Measurements from ENCODE around the gene C11orf24.
"Not testable (repeated sequence)": the region's sequence is repeated elsewhere in the genome, so short reads cannot be mapped to it uniquely, and the experiment has no call there.

Gene C11orf24

DNA sequence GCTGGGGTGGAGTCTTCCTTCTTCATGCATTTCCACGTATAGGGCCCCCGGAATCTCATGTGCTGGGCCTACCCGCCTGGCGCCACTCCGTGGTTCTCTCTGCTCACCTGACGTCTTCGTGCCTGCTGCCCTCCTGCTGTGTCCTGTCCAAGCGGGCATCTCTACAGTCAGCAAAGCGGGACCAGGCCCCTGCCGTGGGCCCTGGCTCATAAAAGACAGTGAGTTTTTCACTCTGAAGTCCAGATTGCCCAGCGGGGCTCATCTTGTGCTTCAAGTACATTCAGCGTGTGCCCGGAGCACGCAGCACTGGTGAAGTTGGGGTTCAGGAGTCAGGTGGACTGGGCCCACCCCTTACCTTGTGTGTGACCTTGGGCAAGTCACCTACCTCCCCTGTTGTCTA is 17.4 kb downstream of the C11orf24 start:
- H3K36me3 Mint-ChIP-seq (ENCODE audit: low read depth) = no peaks in the 10 kb centered on the region
- TF ChIP-seq, protein P1, sequence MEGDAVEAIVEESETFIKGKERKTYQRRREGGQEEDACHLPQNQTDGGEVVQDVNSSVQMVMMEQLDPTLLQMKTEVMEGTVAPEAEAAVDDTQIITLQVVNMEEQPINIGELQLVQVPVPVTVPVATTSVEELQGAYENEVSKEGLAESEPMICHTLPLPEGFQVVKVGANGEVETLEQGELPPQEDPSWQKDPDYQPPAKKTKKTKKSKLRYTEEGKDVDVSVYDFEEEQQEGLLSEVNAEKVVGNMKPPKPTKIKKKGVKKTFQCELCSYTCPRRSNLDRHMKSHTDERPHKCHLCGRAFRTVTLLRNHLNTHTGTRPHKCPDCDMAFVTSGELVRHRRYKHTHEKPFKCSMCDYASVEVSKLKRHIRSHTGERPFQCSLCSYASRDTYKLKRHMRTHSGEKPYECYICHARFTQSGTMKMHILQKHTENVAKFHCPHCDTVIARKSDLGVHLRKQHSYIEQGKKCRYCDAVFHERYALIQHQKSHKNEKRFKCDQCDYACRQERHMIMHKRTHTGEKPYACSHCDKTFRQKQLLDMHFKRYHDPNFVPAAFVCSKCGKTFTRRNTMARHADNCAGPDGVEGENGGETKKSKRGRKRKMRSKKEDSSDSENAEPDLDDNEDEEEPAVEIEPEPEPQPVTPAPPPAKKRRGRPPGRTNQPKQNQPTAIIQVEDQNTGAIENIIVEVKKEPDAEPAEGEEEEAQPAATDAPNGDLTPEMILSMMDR (IDR thresholded peaks at IDR 0.05) = no peak

GRCh38 chr11:68251765-68252164 is 20.0 kb downstream of the C11orf24 start:
- peaks cover 24% of the 10 kb centered on the region for H3K27me3 Mint-ChIP-seq (ENCODE audit: low read depth, poor library complexity)
- peaks cover 15% of the 10 kb centered on the region for H3K4me1 Mint-ChIP-seq
- no peaks in the 10 kb centered on the region for H3K36me3 Mint-ChIP-seq (ENCODE audit: low read depth)
- TF ChIP-seq, protein P1 (IDR thresholded peaks at IDR 0.05) = no peak
- H3K4me3 Mint-ChIP-seq = no peak overlapping the region
- DNase-seq = no peak
- no peak overlapping the region for H3K27ac Mint-ChIP-seq
- H3K9me3 Mint-ChIP-seq = peaks cover 14% of the 10 kb centered on the region

More for the DNA sequence above, 17.4 kb downstream of the C11orf24 start:
- Mint-ChIP-seq H3K27ac (no peak overlapping the region), H3K27me3 (ENCODE audit: low read depth, poor library complexity) (peaks cover 18% of the 10 kb centered on the region), H3K4me1 (peaks cover 21% of the 10 kb centered on the region), H3K4me3 (no peak overlapping the region), H3K9me3 (peaks cover 7% of the 10 kb centered on the region)
- DNase-seq = no peak

- H3K9me3 Mint-ChIP-seq = peaks cover 26% of the 10 kb centered on the region
- H3K27me3 Mint-ChIP-seq (ENCODE audit: low read depth, poor library complexity) = peaks cover 17% of the 10 kb centered on the region
- H3K4me3 Mint-ChIP-seq; H3K4me1 Mint-ChIP-seq; DNase-seq; H3K27ac Mint-ChIP-seq; H3K36me3 Mint-ChIP-seq (ENCODE audit: low read depth): not testable (repeated sequence)
These were observed 26.9 kb downstream of the C11orf24 start for GRCh38 chr11:68244912-68245311.

- H3K9me3 Mint-ChIP-seq = peaks cover 22% of the 10 kb centered on the region
- not testable (repeated sequence) for H3K27ac Mint-ChIP-seq; H3K36me3 Mint-ChIP-seq (ENCODE audit: low read depth); DNase-seq; H3K4me3 Mint-ChIP-seq; H3K4me1 Mint-ChIP-seq
- peaks cover 12% of the 10 kb centered on the region for H3K27me3 Mint-ChIP-seq (ENCODE audit: low read depth, poor library complexity)
These were observed 27.9 kb downstream of the C11orf24 start for GRCh38 chr11:68243847-68244246.

DNA sequence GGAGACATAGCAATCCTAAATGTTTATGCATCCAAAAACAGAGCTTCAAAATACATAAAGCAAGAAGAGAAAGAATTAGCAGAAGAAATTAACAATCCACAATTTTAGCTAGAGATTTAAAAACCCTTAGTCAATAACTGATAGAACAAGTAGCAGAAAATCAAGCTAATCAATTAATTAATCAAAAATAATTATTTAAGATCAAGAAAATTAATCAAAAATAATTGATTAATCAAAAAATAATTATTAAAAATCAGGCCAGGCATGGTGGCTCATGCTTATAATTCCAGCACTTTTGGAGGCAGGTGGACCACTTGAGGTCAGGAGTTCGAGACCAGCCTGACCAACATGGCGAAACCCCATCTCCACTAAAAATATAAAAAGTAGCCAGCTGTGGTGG is 29.2 kb downstream of the C11orf24 start:
- Mint-ChIP-seq H3K4me1 (no peaks in the 10 kb centered on the region), H3K27ac (no peak overlapping the region), H3K36me3 (ENCODE audit: low read depth) (no peaks in the 10 kb centered on the region), H3K27me3 (ENCODE audit: low read depth, poor library complexity) (peaks cover 13% of the 10 kb centered on the region), H3K4me3 (no peak overlapping the region), H3K9me3 (peaks cover 18% of the 10 kb centered on the region)
- no peak for DNase-seq
- TF ChIP-seq, protein P1 (IDR thresholded peaks at IDR 0.05) = no peak

DNA sequence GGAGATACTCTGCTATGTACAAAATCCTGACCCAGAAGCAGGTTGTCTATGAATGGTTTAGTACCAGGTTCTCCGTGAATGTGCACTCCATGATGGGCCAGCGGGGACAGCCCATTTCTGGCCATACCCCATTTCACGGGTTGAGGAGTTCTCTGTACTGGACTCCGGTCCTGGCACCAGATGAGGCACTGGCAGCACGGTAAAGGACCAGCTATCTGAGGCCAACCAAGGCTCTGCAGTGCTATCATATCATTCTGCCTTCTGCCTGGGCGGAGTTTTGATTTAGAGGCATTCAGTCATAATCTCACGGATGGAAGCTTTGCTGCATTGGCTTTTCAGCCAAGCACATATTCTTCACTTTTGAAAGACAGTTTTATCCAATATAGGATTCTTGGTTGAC is 40.2 kb downstream of the C11orf24 start:
- no peak for DNase-seq
- Mint-ChIP-seq H3K4me3 (no peak overlapping the region), H3K4me1 (no peaks in the 10 kb centered on the region), H3K9me3 (peaks cover 21% of the 10 kb centered on the region), H3K27me3 (ENCODE audit: low read depth, poor library complexity) (no peaks in the 10 kb centered on the region), H3K36me3 (ENCODE audit: low read depth) (no peaks in the 10 kb centered on the region), H3K27ac (no peak overlapping the region)
- TF ChIP-seq, protein P1 (IDR thresholded peaks at IDR 0.05) = no peak

GRCh38 chr11:68229601-68230000 is 42.2 kb downstream of the C11orf24 start:
- Mint-ChIP-seq H3K4me1 (no peaks in the 10 kb centered on the region), H3K4me3 (no peak overlapping the region), H3K9me3 (peaks cover 30% of the 10 kb centered on the region), H3K27me3 (ENCODE audit: low read depth, poor library complexity) (peaks cover 9% of the 10 kb centered on the region), H3K36me3 (ENCODE audit: low read depth) (no peaks in the 10 kb centered on the region), H3K27ac (no peak overlapping the region)
- no peak for DNase-seq
- TF ChIP-seq, protein P1 (IDR thresholded peaks at IDR 0.05) = no peak

All from nephron progenitor cell (in vitro differentiated cells).